Measurements from ENCODE around the gene FAM181B. TPM values are rescaled to one million over a fixed set of nuclear protein-coding genes. Genes with fewer than 3 reads are reported as not detected.

Gene FAM181B
- total RNA-seq, 1 donor from 2014 or later, result not detected

DNA sequence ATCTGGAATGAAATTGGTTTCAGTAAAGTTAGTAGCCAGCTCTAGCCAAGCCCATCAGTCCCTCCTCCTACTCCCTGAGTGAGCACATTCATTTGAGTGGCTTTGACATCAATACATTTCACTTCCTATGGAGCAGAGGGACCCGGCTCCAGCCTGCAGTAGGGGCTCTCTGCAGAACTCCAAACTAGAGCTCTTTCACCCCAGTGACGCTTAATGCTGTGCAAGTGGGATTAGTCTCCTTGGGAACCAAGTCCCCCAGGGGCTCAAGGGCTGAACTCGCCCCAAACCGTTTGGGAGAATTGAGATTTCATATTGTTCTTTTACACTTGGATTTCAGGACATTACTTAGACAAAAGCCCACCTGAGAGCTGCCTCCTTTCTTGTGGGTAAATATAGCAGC, 4.4 kb upstream of the FAM181B start:
- Mint-ChIP-seq H3K4me3 (peak overlapping the region; percentile 14), H3K4me1 (peaks cover 45% of the 10 kb centered on the region)
- peaks cover 14% of the 10 kb centered on the region for H4K20me1 ChIP-seq (ENCODE audit: low read depth)

DNA sequence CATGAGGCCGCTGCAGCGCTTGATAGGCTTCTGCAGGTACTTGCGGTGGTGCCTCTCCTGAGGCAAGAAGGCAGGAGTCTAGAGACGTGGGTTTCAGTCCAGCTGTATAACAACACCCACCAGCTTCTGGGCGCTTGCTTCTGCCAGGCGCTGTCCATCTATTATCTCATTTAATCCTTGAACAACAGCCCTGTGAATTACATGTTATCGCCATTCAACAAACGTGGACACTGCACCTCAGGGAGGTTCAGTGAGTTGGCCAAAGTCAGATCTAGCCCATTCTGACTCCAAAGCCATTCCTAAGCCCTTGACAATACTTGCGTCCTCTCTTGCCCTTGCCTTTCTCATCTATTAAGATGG, 436 bp upstream of the FAM181B start:
- Histone ChIP-seq H3K79me2 (ENCODE audit: low read depth) (no peaks in the 10 kb centered on the region), H4K20me1 (ENCODE audit: low read depth) (peaks cover 36% of the 10 kb centered on the region), H3K9me3 (ENCODE audit: low read depth) (no peaks in the 10 kb centered on the region), H2AFZ (replicated peaks) (no peak overlapping the region), H3K9ac (no peak overlapping the region), H3K4me1 (peaks cover 31% of the 10 kb centered on the region), H3K4me2 (peak overlapping the region; percentile 84), H3K27ac (no peak overlapping the region), H3F3A (ENCODE audit: low read depth) (peaks cover 36% of the 10 kb centered on the region), H3K36me3 (no peaks in the 10 kb centered on the region), H3K4me3 (peak overlapping the region; percentile 59), H3K27me3 (peaks cover 100% of the 10 kb centered on the region)
- Mint-ChIP-seq H3K27ac (peak overlapping the region; percentile 72), H3K9me3 (no peaks in the 10 kb centered on the region), H3K4me3 (peak overlapping the region; percentile 90), H3K27me3 (ENCODE audit: insufficient read depth, low read depth) (peaks cover 28% of the 10 kb centered on the region), H3K4me1 (peaks cover 59% of the 10 kb centered on the region), H3K36me3 (peaks cover 3% of the 10 kb centered on the region)
- no peak for DNase-seq (ENCODE audit: low spot score)
- TF ChIP-seq EZH2 (IDR thresholded peaks at IDR 0.05), result no peak
- no peak for TF ChIP-seq EZH2phosphoT487 (IDR thresholded peaks at IDR 0.05)
- TF ChIP-seq CTCF (IDR thresholded peaks at IDR 0.05), result no peak

More for the DNA sequence above, 4.4 kb upstream of the FAM181B start:
- peak overlapping the region; percentile 55 for H3K27ac Mint-ChIP-seq
- peaks cover 18% of the 10 kb centered on the region for H3K27me3 Mint-ChIP-seq (ENCODE audit: insufficient read depth, low read depth)
- H3F3A ChIP-seq (ENCODE audit: low read depth), result peaks cover 27% of the 10 kb centered on the region
- H3K36me3 Mint-ChIP-seq, result no peaks in the 10 kb centered on the region
- no peaks in the 10 kb centered on the region for H3K9me3 ChIP-seq (ENCODE audit: low read depth)
- peaks cover 21% of the 10 kb centered on the region for H3K9me3 Mint-ChIP-seq
- H3K27ac ChIP-seq, result no peak overlapping the region
- TF ChIP-seq CTCF (IDR thresholded peaks at IDR 0.05) (no peak), EZH2 (IDR thresholded peaks at IDR 0.05) (no peak), EZH2phosphoT487 (IDR thresholded peaks at IDR 0.05) (no peak)
- peaks cover 100% of the 10 kb centered on the region for H3K27me3 ChIP-seq
- H3K9ac ChIP-seq, result no peak overlapping the region
- peak; percentile 64 for DNase-seq (ENCODE audit: low spot score)
- H2AFZ ChIP-seq (replicated peaks), result no peak overlapping the region
- H3K79me2 ChIP-seq (ENCODE audit: low read depth), result no peaks in the 10 kb centered on the region
- H3K4me3 ChIP-seq, result no peak overlapping the region
- H3K4me2 ChIP-seq, result peak overlapping the region; percentile 31
- H3K36me3 ChIP-seq, result no peaks in the 10 kb centered on the region
- H3K4me1 ChIP-seq, result peaks cover 20% of the 10 kb centered on the region

- H3K4me1 ChIP-seq, result peaks cover 24% of the 10 kb centered on the region
- H4K20me1 ChIP-seq (ENCODE audit: low read depth), result peaks cover 36% of the 10 kb centered on the region
- Mint-ChIP-seq H3K4me3 (peak overlapping the region; percentile 90), H3K36me3 (peaks cover 6% of the 10 kb centered on the region), H3K27ac (no peak overlapping the region), H3K4me1 (peaks cover 47% of the 10 kb centered on the region), H3K27me3 (ENCODE audit: insufficient read depth, low read depth) (peaks cover 30% of the 10 kb centered on the region), H3K9me3 (no peaks in the 10 kb centered on the region)
- peak; percentile 57 for DNase-seq (ENCODE audit: low spot score)
- peak overlapping the region; percentile 59 for H3K4me3 ChIP-seq
- H3K79me2 ChIP-seq (ENCODE audit: low read depth), result no peaks in the 10 kb centered on the region
- H3K4me2 ChIP-seq, result peak overlapping the region; percentile 84
- no peak overlapping the region for H3K27ac ChIP-seq
- H3K36me3 ChIP-seq, result no peaks in the 10 kb centered on the region
- H3K9me3 ChIP-seq (ENCODE audit: low read depth), result no peaks in the 10 kb centered on the region
- peaks cover 100% of the 10 kb centered on the region for H3K27me3 ChIP-seq
- peak overlapping the region; percentile 54 for H2AFZ ChIP-seq (replicated peaks)
- peaks cover 25% of the 10 kb centered on the region for H3F3A ChIP-seq (ENCODE audit: low read depth)
- no peak overlapping the region for H3K9ac ChIP-seq
- TF ChIP-seq CTCF (IDR thresholded peaks at IDR 0.05) (no peak), EZH2phosphoT487 (IDR thresholded peaks at IDR 0.05) (peak; percentile 91), EZH2 (IDR thresholded peaks at IDR 0.05) (peak; percentile 98)
These were observed 775 bp downstream of the FAM181B start for GRCh38 chr11:82732734-82733443.

All from neural progenitor cell (in vitro differentiated cells).